ENCODE data around the gene SLC22A16.
"Not testable (repeated sequence)": the region's sequence is repeated elsewhere in the genome, so short reads cannot be mapped to it uniquely, and the experiment has no call there.

The SLC22A16 gene

GRCh38 chr6:110476046-110476849 lies at the start of gene SLC22A16:
SLC22A16 (minus strand) TSS chr6:110476613; CDS start chr6:110476574, 39 bp downstream.
- DNase-seq: no peak

- no peak for DNase-seq
Measured at GRCh38 chr6:110525001-110525400, 48.6 kb upstream of the SLC22A16 start.

GRCh38 chr6:110524305-110524704 lies 47.9 kb upstream of the SLC22A16 start:
- DNase-seq: no peak

DNA sequence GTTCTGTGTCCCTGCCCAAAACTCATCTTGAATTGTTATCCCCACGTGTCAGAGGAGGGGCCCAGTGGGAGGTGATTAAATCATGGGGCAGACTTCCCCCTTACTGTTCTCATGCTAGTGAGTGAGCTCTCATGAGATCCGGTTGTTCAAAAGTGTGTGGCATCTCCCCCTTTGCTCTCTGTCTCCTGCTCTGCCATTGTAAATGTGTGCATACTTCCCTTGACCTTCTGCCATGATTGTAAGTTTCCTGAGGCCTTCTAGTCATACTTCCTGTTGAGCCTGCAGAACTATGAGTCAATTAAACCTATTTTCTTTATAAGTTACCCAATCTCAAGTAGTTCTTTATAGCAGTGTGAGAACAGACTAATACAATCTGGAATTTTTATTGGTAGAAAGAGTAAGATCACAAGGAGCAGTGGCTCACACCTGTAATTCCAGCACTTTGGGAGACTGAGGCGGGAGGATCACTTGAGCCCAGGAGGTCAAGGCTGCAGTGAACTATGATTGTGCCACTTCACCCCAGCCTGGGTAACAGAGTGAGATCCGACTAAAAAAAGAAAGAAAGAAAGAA lies 47.1 kb upstream of the SLC22A16 start:
- no peak for DNase-seq

DNA sequence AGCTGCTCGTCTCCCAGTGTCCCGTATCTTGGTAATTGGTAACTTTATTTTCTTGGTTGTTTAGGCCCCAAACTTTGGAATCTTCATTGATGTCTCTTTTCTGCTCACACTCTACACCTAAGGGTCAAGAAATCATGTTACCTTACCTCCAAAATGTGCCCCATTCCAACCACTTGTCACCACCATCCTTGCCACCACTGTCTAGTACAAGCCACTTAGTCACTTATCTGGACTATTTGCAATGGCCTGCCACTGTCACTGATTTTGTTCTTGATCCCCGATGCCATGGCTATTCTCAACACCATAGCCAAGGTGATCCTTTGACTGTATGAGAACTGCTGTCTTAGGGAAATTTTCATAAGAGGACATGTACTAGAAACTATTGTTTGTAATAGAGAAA lies 46.0 kb upstream of the SLC22A16 start:
- no peak for DNase-seq

DNA sequence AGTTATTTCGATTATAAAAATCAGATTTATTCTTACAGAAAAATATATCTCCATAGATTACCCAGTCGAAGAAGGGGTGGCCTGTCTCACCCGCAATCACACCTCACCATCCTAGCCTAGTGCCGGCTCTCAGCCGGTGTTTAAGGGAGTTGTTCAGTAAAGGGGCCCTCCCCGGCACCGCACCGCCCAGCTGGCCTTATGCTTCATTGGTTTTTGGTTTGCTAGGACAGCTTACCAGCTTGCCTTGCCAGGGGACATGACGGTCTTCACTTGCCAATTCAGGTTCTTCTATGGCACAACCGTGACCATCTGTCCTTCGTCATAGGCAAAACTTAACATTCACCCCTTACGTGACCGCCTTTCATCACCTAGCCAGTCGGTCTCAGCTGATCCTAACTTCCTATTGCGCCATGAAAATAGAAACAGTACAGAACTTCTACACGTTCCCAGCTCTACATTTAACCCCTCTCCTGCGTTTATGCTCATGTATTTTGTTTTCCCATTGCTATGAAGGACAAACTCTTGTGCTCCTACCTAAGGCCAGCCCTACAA lies 44.7 kb upstream of the SLC22A16 start:
- DNase-seq: no peak

- no peak for DNase-seq
Measured at GRCh38 chr6:110520209-110520965, 44.0 kb upstream of the SLC22A16 start.

- DNase-seq: no peak
Measured at GRCh38 chr6:110517601-110518281, 41.3 kb upstream of the SLC22A16 start.

- no peak for DNase-seq
Measured at GRCh38 chr6:110517034-110517433, 40.6 kb upstream of the SLC22A16 start.

- DNase-seq: no peak
Measured at GRCh38 chr6:110514818-110515217, 38.4 kb upstream of the SLC22A16 start.

GRCh38 chr6:110512991-110513390 lies 36.6 kb upstream of the SLC22A16 start:
- no peak for DNase-seq

DNA sequence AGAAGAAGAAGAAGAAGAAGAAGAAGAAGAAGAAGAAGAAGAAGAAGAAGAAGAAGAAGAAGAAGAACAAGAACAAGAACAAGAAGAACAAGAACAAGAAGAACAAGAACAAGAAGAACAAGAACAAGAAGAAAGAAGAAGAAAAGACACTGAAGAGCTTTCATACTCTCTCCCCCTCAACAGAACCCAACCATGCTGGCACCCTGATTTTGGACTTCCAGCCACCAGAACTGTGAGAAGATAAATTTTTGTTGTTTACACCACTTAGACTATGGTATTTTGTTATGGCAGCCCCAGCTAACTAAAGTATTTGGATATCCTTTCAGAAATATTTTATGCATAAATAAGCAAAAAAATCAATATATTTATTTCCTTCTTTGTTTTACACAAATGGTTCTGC lies 36.1 kb upstream of the SLC22A16 start:
- not testable (repeated sequence) for DNase-seq

DNA sequence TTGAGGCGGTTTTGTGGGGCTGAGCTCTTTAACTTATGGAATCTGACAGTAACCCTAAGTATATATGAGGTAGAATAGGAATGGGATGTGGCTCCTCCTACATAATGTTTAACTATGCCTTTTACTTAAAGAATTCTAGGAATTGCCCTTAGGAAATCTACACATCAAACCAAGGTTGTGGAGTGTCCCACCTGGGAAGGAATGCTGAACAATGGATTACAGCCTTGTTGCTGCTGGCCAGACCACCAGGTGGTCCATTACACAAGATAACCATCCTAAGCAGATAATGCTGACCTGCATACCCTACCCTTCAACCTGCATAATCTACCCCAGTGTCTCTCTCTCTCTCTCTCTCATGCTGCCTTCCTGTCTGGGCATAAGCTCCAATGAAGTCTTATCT lies 35.0 kb upstream of the SLC22A16 start:
- DNase-seq: no peak

GRCh38 chr6:110509617-110510241 lies 33.3 kb upstream of the SLC22A16 start:
- no peak for DNase-seq

- DNase-seq: not testable (repeated sequence)
Measured at GRCh38 chr6:110504891-110505290, 28.5 kb upstream of the SLC22A16 start.

DNA sequence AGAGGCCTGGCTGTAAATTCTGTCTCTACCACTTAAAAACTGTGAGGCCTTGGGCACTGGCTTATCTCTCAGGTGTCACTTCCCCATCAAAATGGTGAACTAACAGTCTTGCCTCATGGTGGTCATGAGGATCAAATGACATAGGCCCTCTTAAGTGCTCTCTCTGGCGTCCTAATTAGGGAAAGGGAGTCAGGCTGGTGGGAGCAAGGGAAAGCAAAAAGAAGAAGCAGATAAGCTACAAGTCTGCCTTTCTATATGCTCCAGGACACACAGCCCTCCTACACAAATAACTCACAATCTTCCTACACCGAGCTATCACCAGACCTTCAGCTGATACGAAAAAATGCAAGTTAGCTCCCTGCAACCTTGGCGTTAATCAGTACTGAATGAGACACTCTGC lies 19.5 kb upstream of the SLC22A16 start:
- no peak for DNase-seq

DNA sequence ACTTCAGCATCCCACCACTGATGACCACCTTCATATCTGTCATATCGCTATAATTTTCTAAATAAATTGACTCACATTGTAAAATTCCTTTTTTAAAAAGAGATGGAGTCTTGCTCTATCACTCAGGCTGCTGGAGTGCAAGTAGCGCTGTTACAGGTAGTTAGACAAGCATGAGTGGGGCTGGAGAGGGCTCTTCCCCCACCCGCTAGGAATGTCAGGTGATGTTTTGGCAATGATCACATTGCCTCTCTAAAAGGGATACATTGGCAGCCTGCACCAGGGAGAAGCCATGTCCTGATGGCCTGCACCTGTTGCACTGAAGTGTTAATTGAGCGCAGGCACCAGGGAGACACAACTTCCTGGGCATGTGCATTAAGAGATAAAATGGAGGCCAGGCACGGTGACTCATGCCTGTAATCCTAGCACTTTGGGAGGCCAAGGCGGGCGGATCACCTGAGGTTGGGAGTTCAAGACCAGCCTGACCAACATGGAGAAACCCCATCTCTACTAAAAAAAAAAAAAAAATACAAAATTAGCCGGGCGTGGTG lies 16.9 kb upstream of the SLC22A16 start:
- no peak for DNase-seq

GRCh38 chr6:110492584-110492983 lies 16.2 kb upstream of the SLC22A16 start:
- DNase-seq: no peak

DNA sequence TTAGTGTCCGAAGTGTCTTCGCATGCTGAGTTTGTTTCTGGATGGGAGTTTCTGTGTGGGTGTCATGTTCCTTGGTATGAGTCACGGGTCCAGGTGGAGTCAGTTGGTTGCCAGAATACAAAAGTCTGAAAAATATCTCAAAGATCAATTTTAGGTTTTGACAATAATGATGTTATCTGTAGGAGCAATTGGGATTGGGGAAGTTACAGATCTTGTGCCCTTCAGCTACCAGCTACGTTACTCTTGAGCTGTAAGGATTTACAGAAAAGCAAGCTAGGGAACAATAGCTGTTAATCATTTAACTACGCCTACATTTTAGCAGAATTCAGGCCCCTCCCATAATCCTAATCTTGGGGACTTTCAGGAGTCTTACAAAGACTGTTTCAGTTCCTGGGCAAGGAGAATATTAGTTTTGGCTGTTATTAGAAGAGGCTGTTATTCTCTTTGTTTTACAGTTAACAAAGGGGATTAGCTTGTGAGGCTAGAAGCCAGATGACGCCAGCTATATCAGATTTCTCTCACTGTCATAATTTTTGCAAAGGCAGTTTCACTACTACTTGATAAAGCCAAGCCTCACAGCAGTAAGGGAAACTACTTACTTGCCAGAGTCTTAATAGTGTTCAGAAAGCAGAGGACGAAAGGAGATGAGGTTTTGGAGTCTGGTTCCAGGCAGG lies 15.4 kb upstream of the SLC22A16 start:
- no peak for DNase-seq

- DNase-seq: no peak
Measured at GRCh38 chr6:110491299-110491643, 14.9 kb upstream of the SLC22A16 start.

GRCh38 chr6:110490110-110490509 lies 13.7 kb upstream of the SLC22A16 start:
- no peak for DNase-seq

Data from stimulated activated CD4-positive, alpha-beta T cell treated with anti-CD3 and anti-CD28 coated beads, Interleukin-2, amount 100 ng/mL, for 48 hours (primary cell).